ENCODE data around the gene U2SURP. TPM values are rescaled to one million over a fixed set of nuclear protein-coding genes. Genes with fewer than 3 reads are reported as not detected.
A peak's percentile ranks its signal among the peaks of the same experiment; 100 is the strongest.

Gene U2SURP
- total and polyA plus RNA-seq, 10 of the 15 experiments (the other 5 are each of a cell fraction or from before 2014, with no cell fraction given) = 76.3 to 277 (median 150) TPM

- no peak for TF ChIP-seq E4F1 (IDR thresholded peaks at IDR 0.05; ENCODE audit: borderline replicate concordance, partially characterized antibody)
- TF ChIP-seq ZNF24 (IDR thresholded peaks at IDR 0.05) = peak; percentile 83
- no peak for TF ChIP-seq E2F8 (IDR thresholded peaks at IDR 0.05; ENCODE audit: low read depth, partially characterized antibody)
- peak; percentile 78 for TF ChIP-seq IRF4 (IDR thresholded peaks at IDR 0.05; ENCODE audit: low read depth, low read length)
- no peak for TF ChIP-seq NR2F1 (conservative IDR thresholded peaks at IDR 0.05)
- no peak for TF ChIP-seq CTCF (IDR thresholded peaks at IDR 0.05 in 2 of 3, conservative IDR thresholded peaks at IDR 0.05 in 1 of 3; ENCODE audit: control insufficient read depth in 2 of 3, extremely low read depth in 1 of 3, insufficient read depth in 1 of 3, low read depth in 3 of 3, low read length in 3 of 3)
- TF ChIP-seq NR2C2 (IDR thresholded peaks at IDR 0.05; ENCODE audit: borderline replicate concordance, control insufficient read depth, insufficient read length, low read depth) = no peak
- no peak for TF ChIP-seq MEF2B (IDR thresholded peaks at IDR 0.05; ENCODE audit: partially characterized antibody, poor library complexity, severe bottlenecking)
- no peak for TF ChIP-seq NKRF (conservative IDR thresholded peaks at IDR 0.05)
- TF ChIP-seq, protein P1, sequence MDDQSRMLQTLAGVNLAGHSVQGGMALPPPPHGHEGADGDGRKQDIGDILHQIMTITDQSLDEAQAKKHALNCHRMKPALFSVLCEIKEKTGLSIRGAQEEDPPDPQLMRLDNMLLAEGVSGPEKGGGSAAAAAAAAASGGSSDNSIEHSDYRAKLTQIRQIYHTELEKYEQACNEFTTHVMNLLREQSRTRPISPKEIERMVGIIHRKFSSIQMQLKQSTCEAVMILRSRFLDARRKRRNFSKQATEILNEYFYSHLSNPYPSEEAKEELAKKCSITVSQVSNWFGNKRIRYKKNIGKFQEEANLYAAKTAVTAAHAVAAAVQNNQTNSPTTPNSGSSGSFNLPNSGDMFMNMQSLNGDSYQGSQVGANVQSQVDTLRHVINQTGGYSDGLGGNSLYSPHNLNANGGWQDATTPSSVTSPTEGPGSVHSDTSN (IDR thresholded peaks at IDR 0.05; ENCODE audit: insufficient replicate concordance, low read depth, low read length) = no peak
- peak; percentile 57; the same call in 1 of the 2 replicates for TF ChIP-seq FOXM1 (IDR thresholded peaks at IDR 0.05; ENCODE audit: low read depth, low read length)
- TF ChIP-seq CBFB (IDR thresholded peaks at IDR 0.05; ENCODE audit: low read depth) = no peak
- TF ChIP-seq ETV6 (conservative IDR thresholded peaks at IDR 0.05 in 1 of 2, IDR thresholded peaks at IDR 0.05 in 1 of 2; ENCODE audit: borderline replicate concordance in 1 of 2, low read depth in 1 of 2) = peak in 1 of 2 experiments; percentile 77; a peak in 1 of 4 replicates
- TF ChIP-seq ZSCAN29 (IDR thresholded peaks at IDR 0.05) = no peak
- no peak for TF ChIP-seq RELA (IDR thresholded peaks at IDR 0.05; ENCODE audit: borderline replicate concordance, partially characterized antibody)
- no peak for TF ChIP-seq STAT1 (conservative IDR thresholded peaks at IDR 0.05)
- TF ChIP-seq POLR2AphosphoS2 (IDR thresholded peaks at IDR 0.05; ENCODE audit: low read depth, low read length) = no peak
- TF ChIP-seq NFYA (IDR thresholded peaks at IDR 0.05; ENCODE audit: borderline replicate concordance, low read depth, low read length) = no peak
- no peak for TF ChIP-seq POU2F2 (IDR thresholded peaks at IDR 0.05; ENCODE audit: borderline replicate concordance, low read depth, low read length)
- no peak for TF ChIP-seq HDAC6 (IDR thresholded peaks at IDR 0.05; ENCODE audit: unreplicated experiment)
These were observed 59.5 kb downstream of the U2SURP start (continued) for GRCh38 chr3:143060906-143061305.
